ENCODE data around the gene IRX2. TPM values are rescaled to one million over a fixed set of nuclear protein-coding genes. Genes with fewer than 3 reads are reported as not detected.

Gene IRX2
- total RNA-seq, 2 donors from 2014 or later: 0.83 TPM; not detected in 1

- no peak for DNase-seq (ENCODE audit: low spot score)
- no peak for TF ChIP-seq CTCF (IDR thresholded peaks at IDR 0.05)
- Histone ChIP-seq H3K27me3 (no peaks in the 10 kb centered on the region), H3K27ac (no peak overlapping the region), H3K9me3 (no peaks in the 10 kb centered on the region), H3K4me1 (no peaks in the 10 kb centered on the region), H3K36me3 (no peaks in the 10 kb centered on the region), H3K4me3 (no peak overlapping the region)
Measured at GRCh38 chr5:2704111-2704510, 47.4 kb downstream of the IRX2 start.

- Histone ChIP-seq H3K4me3 (no peak overlapping the region), H3K27me3 (no peaks in the 10 kb centered on the region), H3K4me1 (no peaks in the 10 kb centered on the region), H3K9me3 (no peaks in the 10 kb centered on the region), H3K27ac (no peak overlapping the region), H3K36me3 (no peaks in the 10 kb centered on the region)
- no peak for TF ChIP-seq CTCF (IDR thresholded peaks at IDR 0.05)
- no peak for DNase-seq (ENCODE audit: low spot score)
Measured at GRCh38 chr5:2703615-2704014, 47.9 kb downstream of the IRX2 start.

- Histone ChIP-seq H3K4me1 (no peaks in the 10 kb centered on the region), H3K27ac (no peak overlapping the region), H3K36me3 (no peaks in the 10 kb centered on the region), H3K27me3 (no peaks in the 10 kb centered on the region), H3K9me3 (no peaks in the 10 kb centered on the region), H3K4me3 (no peak overlapping the region)
- no peak for DNase-seq (ENCODE audit: low spot score)
- TF ChIP-seq CTCF (IDR thresholded peaks at IDR 0.05): no peak
Measured at GRCh38 chr5:2703041-2703440, 48.4 kb downstream of the IRX2 start.

- H3K9me3 ChIP-seq: no peaks in the 10 kb centered on the region
- no peaks in the 10 kb centered on the region for H3K4me1 ChIP-seq
- H3K27ac ChIP-seq: no peak overlapping the region
- no peaks in the 10 kb centered on the region for H3K27me3 ChIP-seq
- TF ChIP-seq CTCF (IDR thresholded peaks at IDR 0.05): no peak
- no peaks in the 10 kb centered on the region for H3K36me3 ChIP-seq
- DNase-seq (ENCODE audit: low spot score): no peak
- no peak overlapping the region for H3K4me3 ChIP-seq
Measured at GRCh38 chr5:2702096-2702879, 49.2 kb downstream of the IRX2 start.

GRCh38 chr5:2701592-2701991 is 49.9 kb downstream of the IRX2 start:
- H3K9me3 ChIP-seq: no peaks in the 10 kb centered on the region
- no peaks in the 10 kb centered on the region for H3K27me3 ChIP-seq
- H3K4me3 ChIP-seq: no peak overlapping the region
- H3K36me3 ChIP-seq: no peaks in the 10 kb centered on the region
- TF ChIP-seq CTCF (IDR thresholded peaks at IDR 0.05): no peak
- DNase-seq (ENCODE audit: low spot score): no peak
- no peaks in the 10 kb centered on the region for H3K4me1 ChIP-seq
- no peak overlapping the region for H3K27ac ChIP-seq

- Histone ChIP-seq H3K36me3 (no peaks in the 10 kb centered on the region), H3K9me3 (no peaks in the 10 kb centered on the region), H3K4me3 (no peak overlapping the region), H3K4me1 (no peaks in the 10 kb centered on the region), H3K27ac (no peak overlapping the region), H3K27me3 (no peaks in the 10 kb centered on the region)
- no peak for TF ChIP-seq CTCF (IDR thresholded peaks at IDR 0.05)
- DNase-seq (ENCODE audit: low spot score): no peak
Measured at GRCh38 chr5:2700876-2701275, 50.6 kb downstream of the IRX2 start.

Measured in right atrium auricular region (tissue), 2 donors.